ENCODE measurements around the gene IQGAP2. TPM values are rescaled to one million over a fixed set of nuclear protein-coding genes. Genes with fewer than 3 reads are reported as not detected.

IQGAP2 gene
- total RNA-seq, 1 donor from 2014 or later = 8.8 TPM

DNA sequence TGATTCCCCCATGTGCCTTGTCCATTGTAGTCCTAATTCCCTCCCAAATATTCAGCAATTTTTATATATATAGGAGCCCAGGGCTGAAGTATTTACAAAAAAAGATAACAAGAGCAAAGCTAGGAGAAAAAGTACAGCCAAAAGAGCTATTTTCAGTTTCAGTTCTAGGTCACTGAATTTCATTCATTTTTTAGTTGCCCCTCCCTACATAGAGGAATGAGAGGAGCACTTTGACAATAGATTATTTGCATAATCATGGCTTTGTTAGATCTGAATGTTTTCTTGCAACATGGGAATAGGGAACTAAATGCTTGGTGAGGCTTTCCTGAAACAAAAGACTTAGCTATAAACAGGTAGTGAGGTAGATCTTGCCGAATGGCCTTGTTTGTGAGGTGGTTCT lies 235.4 kb downstream of the IQGAP2 start:
- Mint-ChIP-seq H3K27me3 (ENCODE audit: unreplicated experiment) (no peaks in the 10 kb centered on the region), H3K36me3 (ENCODE audit: unreplicated experiment) (no peaks in the 10 kb centered on the region), H3K9me3 (ENCODE audit: unreplicated experiment) (no peaks in the 10 kb centered on the region), H3K27ac (ENCODE audit: unreplicated experiment) (no peak overlapping the region), H3K4me3 (ENCODE audit: unreplicated experiment) (no peak overlapping the region), H3K4me1 (ENCODE audit: unreplicated experiment) (peaks cover 36% of the 10 kb centered on the region)
- TF ChIP-seq, protein P1, sequence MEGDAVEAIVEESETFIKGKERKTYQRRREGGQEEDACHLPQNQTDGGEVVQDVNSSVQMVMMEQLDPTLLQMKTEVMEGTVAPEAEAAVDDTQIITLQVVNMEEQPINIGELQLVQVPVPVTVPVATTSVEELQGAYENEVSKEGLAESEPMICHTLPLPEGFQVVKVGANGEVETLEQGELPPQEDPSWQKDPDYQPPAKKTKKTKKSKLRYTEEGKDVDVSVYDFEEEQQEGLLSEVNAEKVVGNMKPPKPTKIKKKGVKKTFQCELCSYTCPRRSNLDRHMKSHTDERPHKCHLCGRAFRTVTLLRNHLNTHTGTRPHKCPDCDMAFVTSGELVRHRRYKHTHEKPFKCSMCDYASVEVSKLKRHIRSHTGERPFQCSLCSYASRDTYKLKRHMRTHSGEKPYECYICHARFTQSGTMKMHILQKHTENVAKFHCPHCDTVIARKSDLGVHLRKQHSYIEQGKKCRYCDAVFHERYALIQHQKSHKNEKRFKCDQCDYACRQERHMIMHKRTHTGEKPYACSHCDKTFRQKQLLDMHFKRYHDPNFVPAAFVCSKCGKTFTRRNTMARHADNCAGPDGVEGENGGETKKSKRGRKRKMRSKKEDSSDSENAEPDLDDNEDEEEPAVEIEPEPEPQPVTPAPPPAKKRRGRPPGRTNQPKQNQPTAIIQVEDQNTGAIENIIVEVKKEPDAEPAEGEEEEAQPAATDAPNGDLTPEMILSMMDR (IDR thresholded peaks at IDR 0.05) = no peak
- DNase-seq (ENCODE audit: extremely low spot score, unreplicated experiment) = no peak

DNA sequence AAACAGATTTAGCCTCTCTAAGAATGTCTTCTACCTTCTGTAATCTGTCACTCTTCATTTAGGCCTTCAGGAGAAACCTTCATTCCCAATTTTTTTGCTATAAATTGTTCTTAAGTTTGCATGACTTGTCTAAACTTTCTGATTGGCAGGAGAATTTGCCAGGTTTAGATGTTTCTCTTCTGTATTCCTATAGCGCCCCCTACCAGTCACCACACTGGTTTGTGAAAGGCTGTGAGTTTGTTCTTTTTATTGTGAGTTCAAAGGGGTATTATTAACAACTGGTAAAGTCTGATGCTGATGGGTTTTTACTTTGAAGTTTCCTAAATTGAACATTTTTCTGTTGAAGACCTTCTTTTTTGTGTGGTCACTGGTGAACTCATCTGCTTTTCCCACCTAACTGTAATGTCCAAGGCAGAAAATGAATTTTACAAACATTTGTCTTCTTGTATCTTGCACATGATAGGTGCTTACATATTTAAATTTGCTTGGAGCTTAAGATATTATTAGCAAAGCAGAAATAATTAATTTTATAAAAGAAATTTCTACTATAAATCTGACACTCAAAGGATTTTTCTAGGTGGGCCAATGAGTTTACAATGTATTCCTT lies 238.5 kb downstream of the IQGAP2 start:
- no peak for DNase-seq (ENCODE audit: extremely low spot score, unreplicated experiment)
- no peak overlapping the region for H3K27ac Mint-ChIP-seq (ENCODE audit: unreplicated experiment)
- H3K9me3 Mint-ChIP-seq (ENCODE audit: unreplicated experiment) = no peaks in the 10 kb centered on the region
- no peak overlapping the region for H3K4me3 Mint-ChIP-seq (ENCODE audit: unreplicated experiment)
- peaks cover 26% of the 10 kb centered on the region for H3K4me1 Mint-ChIP-seq (ENCODE audit: unreplicated experiment)
- no peaks in the 10 kb centered on the region for H3K27me3 Mint-ChIP-seq (ENCODE audit: unreplicated experiment)
- no peaks in the 10 kb centered on the region for H3K36me3 Mint-ChIP-seq (ENCODE audit: unreplicated experiment)
- TF ChIP-seq, protein P1 (IDR thresholded peaks at IDR 0.05) = peak; percentile 83

DNA sequence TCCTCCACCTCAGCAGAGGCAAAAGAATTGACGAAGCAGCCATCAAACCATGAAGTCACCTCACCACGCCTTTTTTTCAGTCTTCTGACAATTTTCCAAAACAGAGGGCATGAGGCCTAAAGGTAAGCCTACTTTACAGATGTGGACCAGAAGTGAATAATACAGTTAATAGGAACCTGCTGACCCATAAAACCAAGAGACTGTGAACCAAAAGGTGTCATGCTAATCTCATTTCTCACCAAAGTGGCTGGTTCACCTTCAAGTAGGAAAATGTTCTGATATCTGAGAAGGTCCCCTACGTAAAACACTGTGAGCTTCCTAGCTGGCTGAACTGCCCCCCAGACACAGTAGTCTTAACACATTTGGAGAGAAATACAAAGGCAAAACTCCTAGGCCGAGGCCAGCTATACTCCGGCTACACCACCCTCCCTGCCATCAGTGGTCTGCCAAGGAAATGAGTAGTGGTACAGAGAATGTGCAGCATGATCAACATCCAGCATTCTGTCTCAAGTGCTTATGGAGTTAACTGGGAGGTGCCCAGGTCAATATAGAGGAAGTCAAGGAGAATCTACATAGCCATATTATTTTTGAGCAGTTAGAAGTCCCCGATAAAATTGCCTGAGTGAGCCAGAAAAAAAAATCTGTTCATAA lies 239.4 kb downstream of the IQGAP2 start:
- no peaks in the 10 kb centered on the region for H3K36me3 Mint-ChIP-seq (ENCODE audit: unreplicated experiment)
- peaks cover 30% of the 10 kb centered on the region for H3K4me1 Mint-ChIP-seq (ENCODE audit: unreplicated experiment)
- no peaks in the 10 kb centered on the region for H3K9me3 Mint-ChIP-seq (ENCODE audit: unreplicated experiment)
- H3K27me3 Mint-ChIP-seq (ENCODE audit: unreplicated experiment) = no peaks in the 10 kb centered on the region
- DNase-seq (ENCODE audit: extremely low spot score, unreplicated experiment) = no peak
- TF ChIP-seq, protein P1 (IDR thresholded peaks at IDR 0.05) = no peak
- H3K27ac Mint-ChIP-seq (ENCODE audit: unreplicated experiment) = peak overlapping the region; percentile 13
- H3K4me3 Mint-ChIP-seq (ENCODE audit: unreplicated experiment) = no peak overlapping the region

DNA sequence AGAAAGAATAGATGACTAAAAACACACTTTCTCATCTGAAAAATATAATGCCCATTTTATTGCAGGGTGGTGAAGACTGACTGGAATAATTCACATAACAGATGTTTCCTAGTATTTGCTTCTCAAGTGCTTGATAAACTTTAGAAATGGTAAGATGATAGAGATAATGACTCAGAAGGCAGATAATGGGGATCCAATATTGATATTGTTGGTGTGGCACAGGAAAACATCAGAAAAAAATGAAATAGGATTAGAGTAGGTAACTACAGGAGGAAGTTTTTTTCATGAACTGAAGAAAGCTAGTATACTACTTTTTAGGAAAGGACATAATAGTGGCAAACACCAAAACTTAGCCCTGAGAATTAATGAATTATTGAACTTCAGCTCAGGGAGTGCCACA lies 240.3 kb downstream of the IQGAP2 start:
- DNase-seq (ENCODE audit: extremely low spot score, unreplicated experiment) = no peak
- H3K27ac Mint-ChIP-seq (ENCODE audit: unreplicated experiment) = no peak overlapping the region
- peaks cover 29% of the 10 kb centered on the region for H3K4me1 Mint-ChIP-seq (ENCODE audit: unreplicated experiment)
- TF ChIP-seq, protein P1 (IDR thresholded peaks at IDR 0.05) = no peak
- no peaks in the 10 kb centered on the region for H3K27me3 Mint-ChIP-seq (ENCODE audit: unreplicated experiment)
- no peak overlapping the region for H3K4me3 Mint-ChIP-seq (ENCODE audit: unreplicated experiment)
- H3K36me3 Mint-ChIP-seq (ENCODE audit: unreplicated experiment) = peaks cover 4% of the 10 kb centered on the region
- H3K9me3 Mint-ChIP-seq (ENCODE audit: unreplicated experiment) = peaks cover 1% of the 10 kb centered on the region

DNA sequence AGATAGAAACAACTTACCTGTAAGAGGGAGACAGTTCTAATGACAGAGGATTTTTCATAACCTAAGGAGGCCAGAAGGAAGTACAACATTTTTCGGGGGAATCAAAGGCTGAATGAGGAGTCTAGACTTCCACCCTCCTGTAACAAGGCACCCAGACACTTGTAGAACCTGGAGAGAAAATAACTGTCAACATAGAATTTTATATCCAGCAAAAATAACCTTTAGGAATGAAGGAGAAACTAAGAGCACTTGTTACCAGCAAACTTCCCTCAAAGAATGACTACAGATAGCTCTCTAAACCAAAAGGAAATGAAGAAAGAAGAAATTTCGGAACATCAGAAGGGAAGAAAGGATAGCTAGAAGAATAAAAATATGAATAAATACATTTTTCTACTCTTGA lies 246.1 kb downstream of the IQGAP2 start:
- TF ChIP-seq, protein P1 (IDR thresholded peaks at IDR 0.05) = no peak
- H3K4me1 Mint-ChIP-seq (ENCODE audit: unreplicated experiment) = peaks cover 13% of the 10 kb centered on the region
- peaks cover 13% of the 10 kb centered on the region for H3K36me3 Mint-ChIP-seq (ENCODE audit: unreplicated experiment)
- H3K9me3 Mint-ChIP-seq (ENCODE audit: unreplicated experiment) = peaks cover 10% of the 10 kb centered on the region
- no peaks in the 10 kb centered on the region for H3K27me3 Mint-ChIP-seq (ENCODE audit: unreplicated experiment)
- no peak for DNase-seq (ENCODE audit: extremely low spot score, unreplicated experiment)
- H3K4me3 Mint-ChIP-seq (ENCODE audit: unreplicated experiment) = no peak overlapping the region
- H3K27ac Mint-ChIP-seq (ENCODE audit: unreplicated experiment) = no peak overlapping the region
